Stimulated activated CD8-positive, alpha-beta memory T cell treated with anti-CD3 and anti-CD28 coated beads, Interleukin-2, amount 100 ng/mL, for 48 hours (primary cell): ENCODE results near the gene OR1M1.
"Not testable (repeated sequence)": the region's sequence is repeated elsewhere in the genome, so short reads cannot be mapped to it uniquely, and the experiment has no call there.

ENCODE experiments used
- DNase-seq, 2 donors: peaks; one replicate each; pipeline ENCODE4 v3.0.0-alpha.2; 2020; ENCODE audit warnings: low read depth in 2 of 2

Gene OR1M1, protein sequence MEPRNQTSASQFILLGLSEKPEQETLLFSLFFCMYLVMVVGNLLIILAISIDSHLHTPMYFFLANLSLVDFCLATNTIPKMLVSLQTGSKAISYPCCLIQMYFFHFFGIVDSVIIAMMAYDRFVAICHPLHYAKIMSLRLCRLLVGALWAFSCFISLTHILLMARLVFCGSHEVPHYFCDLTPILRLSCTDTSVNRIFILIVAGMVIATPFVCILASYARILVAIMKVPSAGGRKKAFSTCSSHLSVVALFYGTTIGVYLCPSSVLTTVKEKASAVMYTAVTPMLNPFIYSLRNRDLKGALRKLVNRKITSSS

DNA sequence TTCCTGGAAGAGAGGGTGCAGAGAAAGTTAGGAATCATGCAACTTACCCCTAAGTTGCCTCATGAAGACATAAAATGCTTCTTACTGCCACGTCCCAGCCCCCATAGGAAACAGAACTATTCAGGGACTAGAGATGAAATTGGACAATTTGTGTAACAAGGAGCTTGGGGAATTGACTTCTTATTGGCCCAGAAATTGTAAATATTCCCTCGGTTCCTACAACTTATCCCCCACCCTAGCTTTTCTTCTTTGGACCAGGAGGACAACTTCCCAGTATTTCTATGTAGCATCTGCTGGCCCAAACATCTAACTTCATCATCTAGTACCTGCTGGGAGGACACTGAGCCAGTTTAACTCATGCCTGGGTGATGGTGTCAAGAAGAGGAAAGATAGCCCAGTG, at the start of gene OR1M1:
OR1M1 (plus strand) TSS at position 301 of the 400 bp plus-strand sequence. CDS start 6,184 bp downstream, outside the sequence.
- DNase-seq: no peak

DNA sequence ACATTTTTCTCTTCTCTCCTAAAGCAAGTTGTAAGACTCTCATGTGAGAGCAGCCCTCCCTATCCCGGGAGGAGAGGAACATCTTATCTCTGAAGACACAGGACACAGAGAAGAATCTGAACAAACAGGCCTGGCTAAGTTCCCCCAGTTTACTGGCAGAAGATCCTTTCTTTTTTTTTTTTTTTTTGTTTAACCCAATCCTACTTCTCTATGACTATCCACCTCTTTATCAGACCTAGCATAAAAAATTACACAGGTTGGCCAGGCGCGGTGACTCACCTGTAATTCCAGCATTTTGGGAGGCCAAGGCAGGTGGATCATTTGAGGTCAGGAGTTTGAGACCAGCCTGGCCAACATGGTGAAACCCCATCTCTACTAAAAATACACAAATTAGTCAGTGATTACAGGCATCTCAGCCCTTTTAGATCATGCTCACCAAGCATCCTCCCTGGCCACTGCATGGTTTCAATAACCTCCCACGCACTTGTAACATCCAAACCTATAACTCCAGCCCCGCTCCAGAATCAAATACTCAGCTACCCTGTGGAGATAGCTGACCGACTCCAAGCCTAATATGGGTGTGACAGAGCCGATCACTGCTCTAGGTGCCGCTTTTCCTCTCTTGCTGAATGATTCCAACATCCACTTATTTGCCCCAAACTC, 49.3 kb upstream of the OR1M1 start:
- no peak for DNase-seq

DNA sequence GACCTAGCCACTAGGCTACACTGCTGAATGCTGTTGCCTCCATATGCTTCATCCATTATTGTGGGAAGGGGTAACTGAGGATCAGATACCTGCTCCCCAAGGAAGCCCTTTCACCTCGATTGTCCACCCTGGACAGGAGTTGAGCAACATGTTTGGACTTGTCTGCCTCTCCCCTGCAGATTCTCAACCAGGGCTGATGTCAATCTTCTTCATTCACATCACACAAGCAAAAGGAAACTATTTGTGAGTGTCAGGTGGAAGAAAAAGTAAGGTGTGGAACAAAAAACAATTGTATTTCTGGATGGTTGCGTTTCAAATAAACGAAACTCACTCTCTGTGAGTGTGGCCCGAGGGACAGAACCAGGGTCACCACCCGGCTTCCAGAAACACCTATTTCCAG, 47.1 kb upstream of the OR1M1 start:
- no peak for DNase-seq

DNA sequence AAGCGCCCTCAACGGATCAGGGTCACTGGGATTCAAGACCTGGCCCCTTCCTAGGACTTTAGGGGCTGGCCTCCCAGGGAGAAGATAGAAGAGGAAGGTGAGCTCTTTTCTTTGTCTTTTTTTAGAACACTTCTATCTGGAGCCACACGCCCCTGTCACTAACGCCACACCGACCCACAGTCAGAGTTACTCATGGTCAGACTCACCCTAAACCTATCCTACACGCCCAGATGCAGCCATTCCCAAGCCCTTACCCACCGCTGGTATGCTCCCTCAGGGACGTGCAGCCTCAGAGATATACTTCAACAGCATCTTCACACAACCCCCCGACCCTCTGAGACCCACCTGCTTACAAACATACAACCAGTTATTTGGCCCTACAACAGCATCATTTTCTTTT, 46.7 kb upstream of the OR1M1 start:
- DNase-seq: no peak

DNA sequence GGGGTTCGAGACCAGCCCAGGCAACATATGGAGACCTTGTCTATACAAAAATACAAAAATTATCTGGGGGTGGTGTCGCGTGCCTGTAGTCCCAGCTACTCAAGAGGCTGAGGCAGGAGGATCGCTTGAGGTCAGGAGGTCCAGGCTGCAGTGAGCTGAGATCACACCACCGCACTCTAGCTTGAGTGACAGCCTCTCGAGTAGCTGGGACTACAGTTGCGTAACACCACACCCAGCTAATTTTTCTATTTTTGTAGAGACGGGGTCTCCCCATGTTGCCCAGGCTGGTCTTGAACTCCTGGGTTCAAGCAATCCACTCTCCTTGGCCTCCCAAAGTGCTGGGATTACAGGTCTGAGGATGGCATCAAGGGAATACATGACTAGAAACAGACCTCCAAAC, 45.8 kb upstream of the OR1M1 start:
- DNase-seq: no peak

DNA sequence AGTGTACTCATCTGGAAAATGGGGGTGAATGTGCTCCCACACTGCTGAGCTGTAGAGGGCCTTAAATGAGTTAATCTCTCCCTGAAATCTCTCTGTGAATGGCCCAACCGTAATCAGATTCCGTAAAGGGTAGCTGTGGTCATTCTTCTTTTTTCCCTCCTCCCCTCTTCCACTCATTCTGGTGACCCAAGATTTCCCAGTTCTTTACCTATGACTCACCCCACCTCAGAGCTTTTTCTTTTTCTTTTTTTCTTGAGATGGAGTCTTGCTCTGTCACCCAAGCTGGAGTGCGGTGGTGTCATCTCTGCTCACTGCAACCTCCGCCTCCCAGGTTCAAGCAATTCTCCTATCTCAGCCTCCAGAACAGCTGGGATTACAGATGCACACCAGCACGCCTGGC, 43.3 kb upstream of the OR1M1 start:
- DNase-seq: no peak

DNA sequence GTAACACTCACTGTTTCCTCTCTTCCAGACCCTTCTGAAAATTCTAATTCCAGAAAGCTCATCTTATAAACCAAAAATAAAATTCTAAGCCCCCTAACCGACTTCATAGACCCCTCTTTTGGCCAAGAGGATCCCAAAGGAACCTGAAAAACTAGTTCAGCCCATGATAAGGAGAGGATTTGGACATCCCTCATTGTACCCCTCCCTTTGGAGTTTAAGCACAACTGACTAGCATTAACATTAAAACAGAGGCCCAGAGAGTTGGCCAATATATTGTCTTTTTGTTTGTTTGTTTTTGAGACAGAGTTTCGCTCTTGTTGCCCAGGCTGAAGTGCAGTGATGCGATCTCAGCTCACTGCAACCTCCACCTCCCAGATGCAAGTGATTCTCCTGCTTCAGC, 42.4 kb upstream of the OR1M1 start:
- DNase-seq: no peak

DNA sequence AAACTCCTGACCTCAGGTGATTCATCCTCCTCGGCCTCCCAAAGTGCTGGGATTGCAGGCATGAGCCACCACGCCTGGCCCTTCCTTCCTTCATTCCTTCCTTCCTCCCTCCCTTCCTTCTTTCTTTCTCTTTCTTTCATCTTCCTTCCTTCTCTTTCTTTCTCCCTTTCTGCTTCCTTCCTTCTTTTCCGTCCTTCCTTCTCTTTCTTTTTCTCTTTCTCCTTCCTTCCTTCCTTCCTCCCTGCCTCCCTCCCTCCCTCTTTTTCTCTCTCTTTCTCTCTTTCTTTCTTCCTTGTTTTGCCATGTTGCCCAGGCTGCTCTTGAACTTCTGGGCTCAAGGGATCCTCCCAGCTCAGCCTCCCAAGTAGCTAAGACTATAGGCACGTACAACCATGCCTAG, 40.2 kb upstream of the OR1M1 start:
- no peak for DNase-seq

DNA sequence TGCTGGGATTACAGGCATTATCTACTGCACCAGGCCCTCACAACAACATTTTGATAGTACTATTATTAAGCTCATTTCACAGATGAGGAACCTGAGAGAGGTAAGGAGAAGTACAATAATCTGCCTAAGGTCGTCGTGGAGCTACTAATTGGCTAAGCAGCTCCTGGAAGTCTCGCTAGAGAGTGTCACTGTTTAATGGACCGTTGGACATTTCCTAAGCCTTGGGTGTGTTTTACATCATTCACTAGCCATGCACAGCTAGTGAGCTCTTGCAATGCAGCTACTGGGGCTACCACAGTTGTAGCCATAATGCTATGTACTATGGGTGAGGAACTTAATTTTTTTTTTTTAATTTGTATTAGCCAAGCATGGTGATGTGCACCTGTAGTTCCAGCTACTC, 34.0 kb upstream of the OR1M1 start:
- DNase-seq: no peak

DNA sequence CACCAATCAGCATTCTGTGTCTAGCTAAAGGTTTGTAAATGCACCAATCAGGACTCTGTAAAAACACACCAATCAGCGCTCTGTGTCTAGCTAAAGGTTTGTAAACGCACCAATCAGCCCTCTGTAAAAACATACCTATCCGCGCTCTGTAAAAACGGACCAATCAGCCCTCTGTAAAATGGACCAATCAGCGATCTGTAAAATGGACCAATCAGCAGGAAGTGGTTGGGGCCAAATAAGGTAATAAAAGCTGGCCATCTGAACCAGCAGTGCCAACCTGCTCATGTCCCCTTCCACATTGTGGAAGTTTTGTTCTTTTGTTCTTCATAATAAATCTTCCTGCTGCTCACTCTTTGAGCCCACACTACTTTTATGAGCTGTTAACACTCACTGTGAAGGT, 33.2 kb upstream of the OR1M1 start:
- not testable (repeated sequence) for DNase-seq

DNA sequence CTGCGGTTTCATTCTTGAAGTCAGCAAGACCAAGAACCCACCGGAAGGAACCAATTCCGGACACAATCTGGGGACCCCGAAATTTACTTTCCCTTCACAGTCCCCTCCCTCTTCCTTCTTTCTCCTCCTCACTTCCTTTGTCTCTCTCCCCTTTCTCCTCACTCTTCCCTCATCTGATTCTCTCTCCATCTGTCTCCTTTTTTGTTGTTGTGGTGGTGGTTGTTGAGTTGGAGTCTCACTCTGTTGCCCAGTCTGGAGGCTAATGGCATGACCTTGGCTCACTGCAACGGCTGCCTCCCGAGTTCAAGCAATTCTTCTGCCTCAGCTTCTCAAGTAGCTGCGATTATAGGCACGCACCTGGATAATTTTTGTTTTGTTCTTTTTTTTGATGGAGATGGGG, 32.7 kb upstream of the OR1M1 start:
- no peak for DNase-seq

DNA sequence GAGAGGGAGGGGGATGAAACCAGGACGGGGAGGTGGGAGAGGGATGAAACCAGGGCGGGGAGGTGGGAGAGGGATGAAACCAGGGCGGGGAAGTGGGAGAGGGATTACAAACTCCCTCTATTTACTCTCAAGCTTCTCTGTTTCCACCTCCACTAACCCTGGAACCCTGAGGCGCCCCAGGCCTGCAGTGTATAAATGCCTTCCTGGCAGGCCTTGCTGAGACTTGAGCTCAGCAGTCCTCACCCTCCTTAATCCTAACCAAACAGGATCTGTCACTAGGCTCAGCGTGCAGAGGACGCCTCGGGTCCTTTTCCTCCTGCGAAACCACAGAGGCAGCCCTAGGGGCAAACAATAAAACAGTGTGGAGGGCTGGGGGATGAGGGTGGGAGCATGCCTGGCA, 32.1 kb upstream of the OR1M1 start:
- no peak for DNase-seq

DNA sequence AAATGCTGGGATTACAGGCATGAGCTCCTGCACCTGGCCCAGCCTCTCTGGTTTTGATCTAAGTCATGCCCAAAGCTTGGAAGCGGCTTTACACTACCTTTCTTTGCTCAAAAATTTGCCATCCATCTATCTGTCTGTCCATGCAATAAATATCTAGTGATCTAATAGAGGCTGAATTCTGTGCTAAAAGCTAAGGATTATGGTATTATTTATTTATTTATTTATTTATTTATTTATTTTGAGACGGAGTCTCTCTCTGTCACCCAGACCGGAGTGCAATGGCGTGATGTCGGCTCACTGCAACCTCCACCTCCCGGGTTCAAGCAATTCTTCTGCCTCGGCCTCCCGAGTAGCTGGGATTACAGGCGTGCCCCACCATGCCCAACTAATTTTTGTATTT, 30.7 kb upstream of the OR1M1 start:
- DNase-seq: not testable (repeated sequence)

DNA sequence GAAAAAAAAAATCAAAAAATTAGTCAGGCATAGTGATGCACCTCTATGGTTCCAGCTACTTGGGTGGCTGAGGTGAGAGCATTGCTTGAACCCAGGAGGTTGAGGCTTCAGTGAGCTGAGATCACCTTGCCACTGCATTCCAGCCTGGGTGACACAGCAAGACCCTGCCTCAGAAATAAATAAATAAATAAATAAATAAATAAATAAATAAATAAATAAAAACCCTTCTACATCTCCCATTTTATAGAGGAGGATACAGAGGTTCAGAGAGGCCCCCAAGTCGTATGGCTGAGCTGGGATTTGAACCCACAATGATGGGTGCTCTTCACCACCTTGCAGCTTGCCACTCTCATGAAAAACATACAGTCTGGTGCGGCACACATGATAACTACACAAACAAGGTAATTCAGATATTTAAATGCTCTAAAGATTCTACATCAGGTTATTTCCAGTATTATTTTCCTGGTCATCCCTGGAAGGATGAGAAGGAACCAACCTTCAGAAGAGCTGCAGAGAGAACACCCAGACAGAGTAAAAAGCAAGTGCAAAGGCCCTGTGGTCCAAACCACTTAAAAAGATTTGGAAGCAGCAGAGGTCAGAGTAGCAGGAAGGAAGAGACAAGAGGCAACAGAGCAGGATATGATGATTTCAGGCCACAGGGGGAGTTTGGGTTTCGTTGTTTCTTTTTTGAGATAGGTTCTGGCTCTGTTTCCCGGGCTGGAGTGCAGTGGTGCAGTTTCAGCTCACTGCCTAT, 29.2 kb upstream of the OR1M1 start:
- no peak for DNase-seq

DNA sequence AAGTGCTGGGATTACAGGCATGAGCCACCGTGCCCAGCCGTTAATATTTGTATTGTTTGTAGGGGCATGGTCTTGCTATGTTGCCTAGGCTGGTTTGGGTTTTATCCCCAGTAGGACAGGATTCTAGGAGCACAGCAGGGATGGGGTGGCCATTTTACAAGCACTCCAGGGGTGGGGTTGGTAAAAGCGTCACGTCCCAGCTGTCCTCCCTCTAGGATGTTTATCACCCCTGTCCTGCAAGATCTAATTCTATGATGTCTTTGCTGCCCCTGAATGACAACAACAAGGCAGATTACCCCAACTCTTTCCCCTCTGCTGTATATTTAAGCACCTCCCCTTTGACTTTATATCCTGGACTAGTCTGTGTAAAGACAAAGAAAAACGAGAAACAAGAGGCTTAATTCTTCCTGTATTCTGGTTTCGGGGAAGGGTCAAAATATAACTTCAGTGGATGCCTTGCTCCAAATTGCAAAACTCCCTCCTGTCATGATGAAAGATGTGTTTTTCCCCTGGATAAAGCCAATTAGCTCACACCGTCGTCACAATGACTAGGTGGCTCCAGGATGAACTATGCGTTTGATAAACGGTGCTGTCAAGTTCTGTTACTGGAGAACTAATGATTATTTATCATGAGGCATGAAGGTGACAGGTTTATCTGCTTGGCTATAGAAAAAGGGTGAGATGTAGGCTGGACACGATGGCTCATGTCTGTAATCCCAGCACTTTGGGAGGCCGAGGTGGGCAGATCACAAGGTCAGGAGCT, 27.8 kb upstream of the OR1M1 start:
- DNase-seq: no peak

DNA sequence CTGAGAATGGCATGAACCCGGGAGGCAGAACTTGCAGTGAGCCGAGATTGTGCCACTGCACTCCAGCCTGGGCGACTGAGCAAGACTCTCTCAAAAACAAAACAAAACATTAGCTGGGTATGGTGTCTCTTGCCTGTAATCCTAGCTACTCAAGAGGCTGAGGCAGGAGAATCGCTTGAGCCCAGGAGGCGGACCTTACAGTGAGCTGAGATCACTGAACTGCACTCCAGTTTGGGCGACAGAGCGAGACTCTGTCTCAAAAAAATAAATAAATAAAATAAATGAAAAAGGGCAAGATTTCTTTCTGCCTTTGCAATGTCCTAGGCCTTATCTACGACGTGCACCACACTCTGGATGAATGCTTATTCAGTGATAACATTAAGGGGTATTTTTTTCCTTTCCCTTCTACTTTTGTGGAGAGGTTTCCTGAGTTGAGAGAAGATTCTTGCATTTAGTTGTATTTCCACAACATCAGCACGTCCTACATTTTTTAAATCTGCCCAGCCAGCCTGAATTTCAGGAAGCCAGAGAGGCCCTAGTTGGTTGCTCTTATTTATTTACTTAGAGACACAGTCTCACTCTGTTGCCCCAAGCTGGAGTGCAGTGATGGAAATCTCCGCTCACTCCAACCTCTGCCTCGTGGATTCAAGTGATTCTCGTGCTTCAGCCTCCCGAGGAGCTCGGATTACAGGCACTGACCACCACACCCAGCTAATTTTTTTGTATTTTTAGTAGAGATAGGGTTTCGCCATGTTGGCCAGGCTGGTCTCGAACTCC, 26.1 kb upstream of the OR1M1 start:
- no peak for DNase-seq

DNA sequence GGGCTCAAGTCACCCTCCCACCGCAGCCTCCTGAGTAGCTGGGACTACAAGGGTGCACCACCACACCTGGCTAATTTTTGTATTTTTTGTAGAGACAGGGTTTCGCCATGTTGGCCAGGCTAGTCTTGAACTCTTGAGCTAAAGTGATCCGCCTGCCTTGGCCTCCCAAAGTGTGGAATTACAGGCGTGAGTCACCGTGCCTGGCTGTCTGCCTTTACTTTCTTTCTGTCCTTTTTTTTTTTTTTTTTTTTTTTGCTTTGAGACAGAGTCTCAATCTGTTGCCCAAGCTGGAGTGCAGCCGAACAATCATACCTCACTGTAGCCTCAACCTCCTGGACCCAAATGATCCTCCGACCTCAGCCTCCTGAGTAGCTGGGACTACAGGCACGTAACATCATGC, 25.0 kb upstream of the OR1M1 start:
- DNase-seq: no peak

DNA sequence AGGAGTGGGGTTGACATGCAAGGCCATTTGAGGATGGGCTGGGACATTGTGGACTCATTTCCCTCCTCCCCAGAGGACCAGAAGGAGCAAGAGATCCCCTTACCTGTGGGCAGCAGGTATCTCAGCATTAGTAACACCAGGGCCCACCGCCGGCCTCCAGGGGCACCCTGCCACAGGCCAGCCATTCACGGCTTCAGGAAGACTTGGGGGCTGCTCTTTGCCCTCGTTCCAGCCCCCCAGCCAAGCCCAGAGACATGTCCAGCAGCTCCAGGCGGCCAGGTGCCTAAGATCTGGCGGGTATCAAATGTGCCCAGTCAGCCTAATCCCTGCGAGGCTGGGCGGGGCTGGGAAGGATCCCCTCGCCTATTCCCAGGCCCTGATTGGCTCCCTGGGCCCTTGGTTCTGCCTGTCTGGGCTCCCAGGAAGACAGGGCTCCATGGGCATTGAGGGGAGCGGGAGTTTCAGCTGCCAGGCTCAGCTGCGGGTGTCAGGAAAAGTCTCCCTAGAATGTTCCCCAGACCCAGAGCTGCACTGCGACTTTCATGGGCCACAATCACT, 21.3 kb upstream of the OR1M1 start:
- no peak for DNase-seq

DNA sequence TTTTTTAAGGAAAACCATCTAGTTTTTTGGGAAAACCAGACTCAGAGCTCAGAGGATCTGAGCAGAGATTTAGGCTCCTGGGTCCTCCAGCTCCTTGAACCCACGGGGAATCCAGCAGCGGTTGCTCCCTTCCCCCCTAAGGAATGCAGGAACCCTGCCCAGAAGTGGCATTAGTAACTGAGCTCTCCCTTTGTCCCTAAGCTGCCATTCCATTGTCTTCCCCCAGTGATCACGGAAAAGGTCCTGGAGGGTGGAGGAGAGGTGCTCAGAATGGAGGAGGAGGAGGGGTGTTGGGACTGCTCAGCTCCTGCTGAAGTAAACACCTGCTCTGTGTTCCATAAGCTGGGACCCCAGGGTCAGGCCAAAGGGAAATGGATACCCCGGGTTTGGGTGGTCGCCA, 16.8 kb upstream of the OR1M1 start:
- no peak for DNase-seq

DNA sequence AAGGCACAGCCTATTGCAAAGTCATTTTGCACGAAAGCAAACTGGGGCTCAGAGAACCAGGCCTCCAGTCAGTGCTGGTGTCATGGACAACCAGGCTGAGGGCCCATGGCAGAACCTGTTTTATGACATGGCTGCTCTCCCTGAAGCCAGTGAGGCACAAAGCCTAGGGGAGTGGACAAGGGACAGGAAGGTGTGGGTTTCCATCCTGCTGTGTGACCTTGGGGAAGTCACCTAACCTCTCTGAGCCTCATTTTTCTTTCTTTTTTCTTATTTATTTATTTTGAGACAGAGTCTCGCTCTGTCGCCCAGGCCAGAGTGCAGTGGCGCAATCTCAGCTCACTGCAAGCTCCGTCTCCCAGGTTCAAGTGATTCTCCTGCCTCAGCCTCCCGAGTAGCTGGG, 15.1 kb upstream of the OR1M1 start:
- not testable (repeated sequence) for DNase-seq

DNA sequence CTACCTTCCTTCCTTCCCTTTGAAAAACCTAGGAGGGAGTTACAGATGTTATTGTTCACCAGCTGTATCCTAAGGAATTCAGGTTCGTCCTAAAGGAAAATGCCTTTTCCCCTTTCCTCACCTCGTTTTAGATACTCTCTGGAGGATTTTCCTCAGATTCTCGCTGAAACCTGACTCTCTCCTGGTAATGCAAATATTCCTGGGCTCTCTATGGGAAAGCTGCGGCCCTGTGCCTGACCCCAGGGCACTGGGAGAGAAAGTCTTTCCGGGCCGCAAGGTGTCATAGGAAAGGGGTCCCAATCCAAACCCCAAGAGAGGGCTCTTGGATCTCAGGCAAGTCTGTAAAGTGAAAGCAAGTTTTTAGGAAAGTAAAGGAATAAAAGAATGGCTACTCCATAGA, 13.1 kb upstream of the OR1M1 start:
- DNase-seq: no peak
